Stimulated activated CD4-positive, alpha-beta T cell treated with anti-CD3 and anti-CD28 coated beads, Interleukin-2, amount 100 ng/mL, for 4 hours (primary cell): ENCODE data around the gene TRAPPC3.
"Not testable (repeated sequence)": the region's sequence is repeated elsewhere in the genome, so short reads cannot be mapped to it uniquely, and the experiment has no call there.

Experiments used
- DNase-seq: peaks from one replicate; pipeline ENCODE4 v3.0.0-alpha.2; 2020; ENCODE audit warnings: low read depth

TRAPPC3 gene

DNA sequence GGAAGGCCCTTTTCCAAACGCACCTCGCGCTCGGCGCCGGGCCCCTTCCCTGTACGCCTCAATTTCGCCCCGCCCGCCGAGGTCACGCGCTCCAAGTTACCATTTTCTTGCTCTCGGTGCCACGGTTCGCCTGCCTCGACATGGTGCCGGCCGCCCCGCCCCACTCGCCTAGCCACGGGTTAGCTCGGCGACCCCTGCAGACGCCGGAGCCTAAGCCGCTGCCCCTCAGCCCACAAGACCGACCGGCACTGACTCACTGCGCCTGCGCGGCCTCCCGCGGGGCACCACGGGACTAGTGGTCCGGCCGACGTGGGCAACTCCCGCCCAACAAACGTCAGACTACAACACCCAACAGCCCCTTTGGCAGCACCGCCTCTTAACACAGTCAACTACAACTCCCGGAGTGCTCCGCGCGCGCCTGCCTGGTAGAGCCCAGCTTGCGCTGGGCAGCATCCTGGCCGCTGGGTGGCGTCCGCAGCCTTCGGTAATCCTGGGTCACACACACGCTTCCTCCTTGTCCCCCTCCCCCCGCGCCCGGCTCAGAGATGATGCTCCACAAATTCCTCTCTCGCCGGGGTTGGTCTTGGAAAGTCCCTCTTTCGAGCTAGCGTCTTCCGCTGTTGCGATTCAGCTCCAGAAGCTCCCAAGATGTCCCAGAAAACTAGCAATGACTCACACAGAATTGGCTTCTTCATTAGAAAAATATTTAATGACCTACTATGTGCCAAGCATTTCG lies at the start of gene TRAPPC3:
Gene TRAPPC3, minus strand, starts transcription at position 250 of the 736 bp plus-strand sequence. Its CDS starts 108 bp downstream, at position 142.
- DNase-seq: peak; percentile 99

DNA sequence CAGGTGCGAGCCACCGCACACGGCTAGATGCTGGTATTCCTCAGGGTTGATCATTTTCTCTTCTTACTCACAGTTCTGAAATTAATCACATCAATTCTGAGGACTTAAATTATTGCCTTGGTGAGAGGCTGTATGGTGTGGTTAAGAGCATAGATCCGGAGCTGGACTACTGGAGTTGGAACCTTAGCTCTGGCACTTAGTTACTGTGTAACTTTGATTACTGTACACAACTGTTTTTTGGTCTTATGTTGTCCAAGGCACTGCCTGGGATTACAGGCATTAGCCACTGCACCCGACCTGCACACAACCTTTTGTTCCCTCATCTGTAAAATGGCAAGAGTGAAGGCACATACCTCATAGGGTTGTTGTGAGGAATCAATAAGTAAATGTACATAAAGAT lies 49.4 kb upstream of the TRAPPC3 start:
- DNase-seq: no peak

DNA sequence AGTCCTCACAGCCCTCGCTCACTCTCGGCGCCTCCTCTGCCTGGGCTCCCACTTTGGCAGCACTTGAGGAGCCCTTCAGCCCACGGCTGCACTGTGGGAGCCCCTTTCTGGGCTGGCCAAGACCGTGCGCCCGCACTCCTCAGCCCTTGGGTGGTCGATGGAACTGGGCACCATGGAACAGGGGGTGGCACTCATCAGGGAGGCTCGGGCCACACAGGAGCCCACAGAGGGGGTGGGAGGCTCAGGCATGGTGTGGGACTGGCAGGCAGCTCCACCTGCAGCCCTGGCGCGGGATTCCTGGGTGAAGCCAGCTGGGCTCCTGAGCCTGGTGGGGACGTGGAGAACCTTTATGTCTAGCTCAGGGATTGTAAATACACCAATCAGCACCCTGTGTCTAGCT lies 47.5 kb upstream of the TRAPPC3 start:
- not testable (repeated sequence) for DNase-seq

DNA sequence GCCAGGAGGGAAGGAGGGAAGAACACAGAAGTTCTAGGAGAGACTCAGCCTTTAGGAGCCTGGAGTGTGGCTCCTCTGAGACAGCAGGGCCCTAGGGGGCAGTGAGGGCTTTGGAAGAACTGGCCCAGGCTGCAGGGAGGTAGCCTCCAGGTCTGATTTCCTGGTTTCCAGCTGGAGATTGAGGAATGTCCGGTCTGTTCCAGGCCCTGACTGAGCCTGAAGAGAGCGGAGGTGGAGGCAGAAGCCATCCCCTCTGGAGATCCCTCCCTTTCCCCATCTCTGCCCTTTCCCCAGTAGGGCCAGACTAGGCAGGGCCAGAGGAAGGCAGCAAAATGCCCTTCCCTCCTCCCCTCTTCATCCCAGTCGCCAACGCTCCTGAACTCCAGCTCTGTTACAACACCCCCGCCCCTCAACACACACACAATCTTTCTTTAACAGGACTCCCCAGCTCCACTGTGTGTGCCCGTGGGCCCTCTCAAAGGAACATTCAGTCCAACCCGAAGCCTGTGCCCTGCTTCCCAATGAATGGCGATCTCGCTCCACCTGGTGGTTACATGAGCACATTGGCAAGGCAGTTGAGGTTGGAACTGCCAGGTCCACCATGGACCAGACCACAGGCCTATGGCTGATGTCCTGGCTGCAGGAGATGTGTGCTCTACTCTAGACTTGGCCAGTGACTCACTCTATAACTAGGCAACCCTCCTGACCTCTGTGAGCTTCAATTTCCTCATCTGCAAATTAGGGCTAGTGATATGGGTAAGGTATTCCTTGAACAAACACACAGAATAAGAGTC lies 38.7 kb upstream of the TRAPPC3 start:
- peak; percentile 70 for DNase-seq

DNA sequence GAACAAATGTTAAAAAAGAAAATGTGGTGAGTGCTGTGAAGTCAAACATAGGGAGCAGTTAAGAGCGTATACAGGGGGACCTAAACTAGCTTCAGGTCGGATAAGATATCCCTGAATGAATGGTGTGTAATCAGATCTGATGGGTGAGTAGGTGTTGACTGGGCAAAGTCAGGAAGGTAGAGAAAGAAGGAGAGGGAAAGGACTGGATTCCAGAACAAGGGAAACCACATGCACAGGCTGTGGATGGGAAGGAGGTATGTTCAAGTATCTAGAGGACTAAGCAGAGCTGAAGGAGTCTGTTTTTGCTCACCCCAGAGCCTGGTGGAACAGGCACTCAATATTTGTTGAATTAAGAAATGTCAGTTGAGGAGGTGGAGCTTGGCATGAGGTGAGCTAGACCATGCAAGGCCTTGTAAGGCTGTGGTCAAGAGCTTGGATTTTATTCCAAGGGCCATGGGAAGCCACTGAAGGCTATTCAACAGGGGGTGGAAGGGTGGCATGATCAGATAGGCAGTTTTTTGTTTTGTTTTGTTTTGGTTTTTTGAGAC lies 34.1 kb upstream of the TRAPPC3 start:
- no peak for DNase-seq

DNA sequence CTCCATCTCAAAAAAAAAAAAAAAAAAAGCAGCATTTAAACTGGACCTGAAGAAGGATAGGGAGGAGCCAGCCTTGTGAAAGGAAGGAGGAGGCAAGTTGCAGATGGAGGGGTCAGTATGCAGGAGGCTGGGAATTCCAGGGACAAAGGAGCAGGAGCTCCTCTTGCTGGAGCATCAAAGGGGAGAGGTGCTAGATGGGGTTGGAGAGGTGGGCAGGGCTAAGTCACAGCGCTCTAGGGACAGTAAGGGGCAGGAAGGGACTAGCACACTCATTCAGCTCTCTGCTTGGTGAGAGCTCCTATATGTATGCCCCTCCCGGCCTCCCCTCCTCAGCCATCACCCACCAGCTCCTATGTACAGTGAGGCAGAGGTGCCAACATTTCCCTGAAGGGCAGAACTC lies 33.4 kb upstream of the TRAPPC3 start:
- DNase-seq: no peak

DNA sequence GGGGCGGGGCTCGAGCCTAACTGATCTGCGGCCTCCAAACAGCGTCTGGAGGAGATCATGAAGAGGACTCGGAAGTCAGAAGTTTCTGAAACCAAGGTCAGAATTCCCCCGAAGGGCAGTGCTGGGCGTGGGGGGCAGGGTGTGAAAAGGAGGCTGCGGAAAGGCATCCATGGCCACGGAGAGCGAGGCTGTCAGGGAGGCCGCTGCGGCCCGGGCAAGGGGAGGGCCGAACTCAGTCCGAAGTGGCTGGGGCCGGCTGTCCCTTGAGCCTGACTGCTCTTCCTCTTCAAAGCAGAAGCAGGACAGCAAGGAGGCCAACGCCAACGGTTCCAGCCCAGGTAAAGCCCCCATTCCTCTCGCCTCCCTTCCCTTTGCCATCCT lies 29.9 kb upstream of the TRAPPC3 start:
- no peak for DNase-seq

DNA sequence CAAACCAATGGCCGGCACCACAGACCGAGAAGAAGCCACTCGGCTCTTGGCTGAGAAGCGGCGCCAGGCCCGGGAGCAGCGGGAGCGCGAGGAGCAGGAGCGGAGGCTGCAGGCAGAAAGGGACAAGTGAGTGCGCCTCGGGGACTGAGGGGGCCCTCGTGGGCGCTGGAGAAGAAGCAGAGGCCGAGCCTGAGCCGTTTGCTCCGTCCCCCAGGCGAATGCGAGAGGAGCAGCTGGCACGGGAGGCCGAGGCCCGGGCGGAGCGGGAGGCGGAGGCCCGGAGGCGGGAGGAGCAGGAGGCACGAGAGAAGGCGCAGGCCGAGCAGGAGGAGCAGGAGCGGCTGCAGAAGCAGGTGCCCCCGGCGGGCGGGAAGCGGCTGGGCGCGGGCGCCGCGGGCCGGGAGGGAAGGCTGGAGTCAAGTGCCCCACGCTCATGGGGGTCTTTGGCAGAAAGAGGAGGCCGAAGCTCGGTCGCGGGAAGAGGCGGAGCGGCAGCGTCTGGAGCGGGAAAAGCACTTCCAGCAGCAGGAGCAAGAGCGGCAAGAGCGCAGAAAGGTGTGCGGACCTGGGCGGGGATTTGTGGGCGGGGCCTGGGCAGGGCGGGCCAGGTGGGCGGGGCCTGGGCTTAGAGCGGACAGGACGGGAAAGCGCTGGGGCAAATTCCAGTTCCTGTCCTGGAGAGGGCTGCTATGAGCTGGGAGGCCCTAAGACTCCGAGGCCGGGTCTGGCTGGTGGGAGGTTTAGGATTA lies 29.4 kb upstream of the TRAPPC3 start:
- DNase-seq: no peak

DNA sequence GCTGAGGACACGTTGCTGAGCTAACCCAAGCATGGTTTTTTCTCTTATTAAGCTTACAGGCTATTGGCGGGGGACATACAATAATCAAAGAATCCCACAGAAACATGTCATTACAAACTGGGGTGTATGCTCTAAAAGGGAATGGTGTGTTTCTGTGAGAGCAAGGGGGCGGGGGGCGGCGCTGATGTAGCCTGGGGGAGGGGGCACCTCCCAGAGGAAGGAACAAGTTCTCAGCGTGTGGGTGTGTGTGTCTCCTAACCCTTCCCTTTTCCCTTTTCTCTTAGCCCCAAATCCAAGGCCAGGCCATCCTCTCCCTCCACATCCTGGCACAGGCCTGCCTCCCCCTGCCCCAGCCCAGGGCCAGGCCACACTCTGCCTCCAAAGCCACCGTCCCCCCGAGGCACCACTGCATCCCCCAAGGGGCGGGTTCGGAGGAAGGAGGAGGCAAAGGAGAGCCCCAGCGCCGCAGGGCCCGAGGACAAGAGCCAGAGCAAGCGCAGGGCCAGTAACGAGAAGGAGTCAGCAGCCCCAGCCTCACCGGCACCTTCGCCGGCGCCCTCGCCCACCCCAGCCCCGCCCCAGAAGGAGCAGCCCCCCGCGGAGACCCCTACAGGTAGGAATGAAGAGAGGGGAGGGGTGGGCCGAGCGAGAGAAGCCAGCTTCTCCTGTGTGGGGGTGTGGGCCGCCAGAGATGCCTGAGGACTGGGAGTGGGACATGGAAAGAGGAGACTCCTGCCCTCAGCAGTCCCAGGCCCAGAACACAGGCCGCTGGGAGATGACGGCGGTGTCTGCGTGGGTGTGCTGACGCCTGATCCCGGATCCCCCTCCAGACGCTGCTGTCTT lies 28.5 kb upstream of the TRAPPC3 start:
- DNase-seq: no peak

DNA sequence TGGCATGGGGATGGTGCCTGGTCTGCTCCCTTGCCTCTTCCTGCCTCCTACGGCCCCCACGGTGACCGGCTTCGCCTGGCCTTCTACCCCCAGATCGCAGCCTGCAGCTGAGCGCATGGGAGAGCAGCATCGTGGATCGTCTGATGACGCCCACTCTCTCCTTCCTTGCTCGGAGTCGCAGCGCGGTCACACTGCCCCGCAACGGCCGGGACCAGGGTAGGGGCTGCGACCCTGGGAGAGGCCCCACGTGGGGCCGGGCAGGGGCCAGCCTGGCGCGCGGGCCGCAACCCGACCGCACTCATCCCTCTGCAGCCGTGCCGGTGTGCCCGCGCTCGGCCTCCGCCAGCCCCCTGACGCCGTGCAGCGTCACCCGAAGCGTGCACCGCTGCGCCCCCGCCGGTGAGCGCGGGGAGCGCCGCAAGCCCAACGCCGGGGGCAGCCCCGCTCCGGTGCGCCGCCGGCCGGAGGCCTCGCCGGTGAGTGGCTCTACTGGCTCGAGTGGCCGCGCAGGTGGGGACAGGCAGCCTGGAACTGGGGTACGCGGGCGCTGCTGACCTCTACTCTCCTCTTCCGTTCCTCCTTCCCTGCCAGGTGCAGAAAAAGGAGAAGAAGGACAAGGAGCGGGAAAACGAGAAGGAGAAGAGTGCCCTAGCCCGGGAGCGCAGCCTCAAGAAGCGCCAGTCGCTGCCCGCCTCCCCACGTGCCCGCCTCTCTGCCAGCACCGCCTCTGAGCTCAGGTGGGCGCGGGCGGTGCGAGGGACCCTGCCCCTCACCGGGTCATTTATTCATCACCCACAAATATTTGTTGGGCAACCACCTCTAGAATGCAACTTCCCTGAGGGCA lies 27.0 kb upstream of the TRAPPC3 start:
- no peak for DNase-seq

DNA sequence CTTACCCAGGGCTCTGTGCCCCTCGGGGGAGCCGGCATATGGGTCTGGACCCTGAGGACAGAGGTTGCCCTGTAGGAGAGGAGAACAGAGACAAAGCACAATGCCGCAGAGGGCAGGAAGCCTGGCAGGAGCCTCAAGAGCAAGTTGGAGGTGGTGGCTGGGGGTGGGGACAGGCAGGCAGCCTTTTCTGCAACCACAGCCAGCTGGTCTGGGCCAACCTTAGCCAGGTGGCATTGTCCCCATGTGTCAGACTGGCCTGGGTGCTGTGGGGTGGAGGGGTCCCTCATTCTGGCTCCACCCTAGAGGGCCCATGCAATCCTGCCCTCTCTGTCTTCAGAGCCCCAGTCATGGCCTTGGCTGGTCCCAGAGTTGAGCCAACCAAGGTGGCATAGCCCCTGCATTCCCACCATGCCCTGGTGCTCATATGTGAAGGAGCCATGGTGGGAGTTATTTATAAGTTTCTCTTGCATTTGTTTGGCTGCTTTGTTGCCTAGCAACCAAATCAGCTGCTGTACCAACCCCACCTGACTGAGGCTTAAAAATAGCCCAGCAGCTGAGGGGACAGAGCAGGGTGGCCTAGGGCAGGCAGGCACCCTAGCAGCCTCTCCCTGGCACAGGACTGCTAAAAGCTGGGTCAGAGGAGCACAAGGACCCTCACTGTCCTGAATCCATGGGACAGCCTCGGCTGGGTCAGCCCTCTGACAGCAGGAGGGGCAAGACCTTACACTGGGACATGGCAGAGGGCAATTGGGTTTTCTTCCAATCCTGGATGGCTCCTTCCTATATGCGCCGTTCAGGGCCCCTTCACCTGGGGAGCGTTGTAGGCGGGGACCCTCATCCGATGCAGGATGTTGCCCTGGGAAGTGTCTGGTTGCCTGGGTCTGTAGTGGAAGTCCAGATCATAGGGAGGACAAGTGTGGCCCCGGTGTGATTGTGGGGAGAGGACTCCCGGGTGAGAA lies 26.1 kb upstream of the TRAPPC3 start:
- no peak for DNase-seq

DNA sequence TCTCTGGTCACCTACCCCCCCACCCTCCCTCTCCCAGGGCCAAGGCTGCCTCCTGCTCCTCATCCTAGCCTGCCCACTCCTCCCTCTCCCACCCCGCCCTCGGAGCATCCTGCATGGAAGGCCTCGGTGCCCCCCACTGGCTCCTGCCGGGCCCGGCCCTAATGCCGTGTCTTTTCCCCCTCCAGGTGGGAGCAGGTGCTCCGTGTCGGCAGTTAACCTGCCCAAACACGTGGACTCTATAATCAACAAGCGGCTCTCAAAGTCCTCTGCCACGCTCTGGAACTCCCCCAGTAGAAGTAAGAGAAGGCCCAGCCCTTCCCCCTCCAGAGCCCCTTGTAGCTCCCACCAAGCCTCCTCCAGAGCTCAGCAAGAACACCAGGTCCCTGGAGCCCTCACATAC lies 25.4 kb upstream of the TRAPPC3 start:
- no peak for DNase-seq

DNA sequence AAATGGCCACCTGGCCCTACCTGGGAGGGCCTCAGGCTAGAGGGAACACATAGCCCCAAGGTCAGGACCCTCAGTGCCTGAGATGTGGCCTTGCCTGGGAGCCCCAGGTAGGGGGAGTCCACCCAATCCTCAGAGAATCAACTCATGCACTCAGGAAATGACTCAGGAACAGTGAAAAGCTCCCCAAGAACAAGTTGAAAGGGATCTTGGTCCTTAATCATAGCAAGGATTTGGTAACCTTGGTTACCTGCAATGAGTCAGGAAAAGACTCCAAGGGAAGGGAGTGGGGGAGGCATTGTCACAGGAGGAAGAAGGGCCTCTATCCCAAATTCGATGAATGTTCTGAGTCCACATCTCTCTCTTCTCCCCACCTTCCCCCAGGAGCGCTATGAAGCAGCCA lies 23.7 kb upstream of the TRAPPC3 start:
- DNase-seq: no peak

DNA sequence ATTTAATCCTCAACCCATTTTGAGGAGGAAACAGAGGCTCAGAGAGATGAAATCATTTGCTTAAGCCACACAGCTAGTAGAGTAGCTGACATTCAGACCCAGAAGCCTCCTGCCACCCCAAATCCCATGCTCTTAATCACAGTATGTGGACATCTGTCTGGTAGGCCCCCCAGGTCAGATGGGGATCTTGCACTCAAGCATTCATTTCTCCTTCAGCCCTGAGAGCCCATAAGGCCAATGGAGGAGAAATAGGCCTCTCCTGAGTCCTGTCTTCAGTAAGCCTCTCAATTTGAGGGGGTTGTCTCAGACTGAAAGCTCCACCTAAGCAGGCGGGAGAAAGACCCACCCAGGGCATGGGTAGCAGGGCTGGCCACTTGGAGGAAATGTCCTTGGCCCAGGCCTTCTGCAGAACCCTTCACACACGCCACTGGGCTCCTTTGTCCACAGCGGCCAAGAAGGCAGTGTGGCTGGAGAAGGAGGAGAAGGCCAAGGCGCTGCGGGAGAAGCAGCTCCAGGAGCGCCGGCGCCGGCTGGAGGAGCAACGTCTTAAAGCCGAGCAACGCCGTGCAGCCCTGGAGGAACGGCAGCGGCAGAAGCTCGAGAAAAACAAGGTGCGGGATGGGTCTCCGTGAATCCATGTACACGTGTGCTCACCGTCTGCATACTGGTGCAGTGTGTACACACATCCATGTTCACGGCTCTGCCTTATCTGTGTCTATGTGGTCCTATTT lies 22.9 kb upstream of the TRAPPC3 start:
- DNase-seq: no peak

DNA sequence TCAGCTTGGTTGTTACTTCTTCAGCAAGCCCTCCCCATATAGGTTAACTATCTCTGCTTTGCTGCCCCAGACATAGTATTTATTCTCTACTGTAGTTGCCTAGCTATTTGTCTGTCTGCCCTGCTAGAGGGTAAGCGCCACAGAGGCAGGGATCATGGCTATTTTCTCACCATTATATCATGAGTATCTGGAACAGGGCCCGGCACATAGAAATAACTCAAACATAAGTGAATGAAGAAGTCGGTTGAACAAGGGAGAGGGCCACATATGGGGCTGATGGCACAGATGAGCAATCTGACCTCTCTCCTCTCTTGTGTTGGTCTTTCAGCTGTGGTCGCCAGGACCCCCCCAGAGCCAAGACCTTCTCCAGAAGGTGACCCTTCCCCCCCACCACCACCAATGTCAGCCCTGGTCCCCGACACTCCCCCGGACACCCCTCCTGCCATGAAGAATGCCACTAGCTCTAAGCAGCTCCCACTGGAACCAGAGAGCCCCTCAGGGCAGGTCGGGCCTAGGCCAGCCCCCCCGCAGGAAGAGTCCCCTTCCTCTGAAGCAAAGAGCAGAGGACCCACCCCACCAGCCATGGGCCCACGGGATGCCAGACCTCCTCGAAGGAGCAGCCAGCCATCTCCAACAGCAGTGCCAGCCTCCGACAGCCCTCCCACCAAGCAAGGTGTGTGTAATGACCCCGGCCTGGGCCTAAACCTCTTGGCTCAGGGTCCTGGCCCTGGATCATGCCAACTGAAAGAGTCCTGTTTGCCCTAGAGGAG lies 21.5 kb upstream of the TRAPPC3 start:
- no peak for DNase-seq

DNA sequence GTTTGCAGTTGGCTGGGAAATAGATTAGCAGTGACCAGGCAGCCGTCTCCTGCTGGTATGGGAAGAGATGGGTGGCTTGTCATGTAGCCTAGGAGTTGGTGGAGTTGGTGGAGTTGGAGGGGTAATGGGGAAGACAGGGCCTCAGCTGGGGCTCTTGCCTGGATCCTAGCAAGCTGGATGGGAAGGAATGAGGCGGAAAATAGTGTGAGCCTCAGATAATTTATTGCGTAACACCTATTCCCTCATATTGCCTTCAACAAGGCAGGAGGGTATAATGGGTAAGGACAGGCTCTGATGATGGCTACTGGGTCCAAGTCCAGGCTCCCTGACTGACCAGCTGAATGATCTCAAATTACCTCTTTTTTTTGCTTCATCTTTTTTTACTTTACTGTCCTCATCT lies 19.2 kb upstream of the TRAPPC3 start:
- no peak for DNase-seq

DNA sequence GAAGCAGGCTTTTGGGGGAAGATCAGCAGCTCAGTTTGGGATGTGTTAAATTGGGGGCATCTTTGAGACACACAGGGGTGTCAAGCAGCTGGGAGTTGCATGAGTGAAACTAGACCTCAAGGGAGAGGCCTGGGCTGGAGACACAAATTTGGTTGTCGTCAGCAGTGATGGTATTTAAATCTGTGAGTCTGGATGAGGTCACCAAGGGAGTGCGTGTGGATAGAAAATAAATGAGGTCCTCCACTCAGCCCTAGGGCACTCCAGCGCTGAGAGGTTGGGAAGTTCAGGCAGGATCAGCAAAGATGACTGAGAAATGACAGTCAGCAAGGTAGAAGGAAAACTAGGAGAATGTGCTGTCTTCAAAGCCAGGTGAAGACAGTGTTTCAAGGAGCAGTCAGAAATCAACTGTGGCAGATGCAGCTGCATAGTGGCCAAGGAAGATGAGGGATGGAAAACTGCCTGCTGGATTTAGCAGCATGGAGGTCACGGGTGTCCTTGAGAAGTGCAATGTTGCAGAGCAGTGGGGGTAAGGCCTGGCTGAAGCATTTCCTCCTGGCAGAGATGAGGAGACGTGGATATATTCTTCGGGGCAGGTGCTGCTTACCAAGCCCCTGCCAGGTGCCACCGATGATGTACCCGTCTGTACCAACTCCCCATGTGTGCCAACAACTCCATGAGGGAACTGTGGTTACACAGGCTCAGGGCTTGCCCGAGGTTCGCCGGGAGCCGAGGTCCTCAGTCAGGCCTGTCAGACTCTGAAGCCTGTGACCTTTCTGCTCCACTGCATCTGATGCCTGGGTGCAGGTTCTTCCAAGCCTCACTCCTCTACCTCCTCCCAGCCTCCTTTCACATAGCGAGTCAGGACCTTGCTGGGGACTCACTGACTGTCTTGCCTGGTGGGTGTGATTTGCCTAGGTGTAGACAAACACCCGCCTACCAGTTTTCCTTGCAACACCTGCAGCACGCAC lies 17.9 kb upstream of the TRAPPC3 start:
- DNase-seq: no peak
